Stimulated activated CD8-positive, alpha-beta memory T cell treated with anti-CD3 and anti-CD28 coated beads, Interleukin-4, amount 100 ng/mL, for 48 hours (primary cell): ENCODE measurements around the gene CANT1.

Source experiments
- DNase-seq: peaks from one replicate; pipeline ENCODE4 v3.0.0-alpha.2; 2020

The CANT1 gene

GRCh38 chr17:79009397-79010303 is at the start of gene CANT1:
Gene CANT1, minus strand, starts transcription at chr17:79009764. Its CDS starts 12,142 bp downstream, at chr17:78997622.
- DNase-seq: peak; percentile 87

GRCh38 chr17:79057737-79058385 is 48.3 kb upstream of the CANT1 start:
- DNase-seq: no peak

- DNase-seq: no peak
Observed at GRCh38 chr17:79055197-79055596, 45.6 kb upstream of the CANT1 start.

- no peak for DNase-seq
Observed at GRCh38 chr17:79054200-79054960, 44.8 kb upstream of the CANT1 start.

- DNase-seq: no peak
Observed at GRCh38 chr17:79053251-79053925, 43.8 kb upstream of the CANT1 start.

GRCh38 chr17:79052131-79052530 is 42.6 kb upstream of the CANT1 start:
- DNase-seq: no peak

- DNase-seq: no peak
Observed at GRCh38 chr17:79051306-79051705, 41.7 kb upstream of the CANT1 start.

- DNase-seq: no peak
Observed at GRCh38 chr17:79050551-79050950, 41.0 kb upstream of the CANT1 start.

- DNase-seq: no peak
Observed at GRCh38 chr17:79049821-79050220, 40.3 kb upstream of the CANT1 start.

GRCh38 chr17:79048826-79049755 is 39.5 kb upstream of the CANT1 start:
- DNase-seq: no peak

- no peak for DNase-seq
Observed at GRCh38 chr17:79047923-79048825, 38.6 kb upstream of the CANT1 start.

GRCh38 chr17:79047291-79047920 is 37.8 kb upstream of the CANT1 start:
- no peak for DNase-seq

- no peak for DNase-seq
Observed at GRCh38 chr17:79046916-79047280, 37.3 kb upstream of the CANT1 start.

- no peak for DNase-seq
Observed at GRCh38 chr17:79046197-79046915, 36.8 kb upstream of the CANT1 start.

GRCh38 chr17:79045842-79046196 is 36.3 kb upstream of the CANT1 start:
- peak; percentile 81 for DNase-seq

- DNase-seq: no peak
Observed at GRCh38 chr17:79045001-79045729, 35.6 kb upstream of the CANT1 start.

- DNase-seq: no peak
Observed at GRCh38 chr17:79044462-79044861, 34.9 kb upstream of the CANT1 start.

- DNase-seq: no peak
Observed at GRCh38 chr17:79043931-79044320, 34.4 kb upstream of the CANT1 start.
